ENCODE results near the gene ATP5F1D. TPM values are rescaled to one million over a fixed set of nuclear protein-coding genes. Genes with fewer than 3 reads are reported as not detected.

Gene ATP5F1D
- total RNA-seq, 2 donors from 2014 or later: 144 to 159 TPM

- Histone ChIP-seq H3K27me3 (ENCODE audit: control insufficient read depth, insufficient read depth, low read length, poor library complexity, severe bottlenecking) (no peaks in the 10 kb centered on the region), H3K9me3 (ENCODE audit: control insufficient read depth, low read length) (no peaks in the 10 kb centered on the region), H3K27ac (ENCODE audit: low read depth, low read length) (peak within 1 kb of the TSS; percentile 99), H3K4me3 (ENCODE audit: low read length) (peak within 1 kb of the TSS; percentile 87), H3K4me1 (ENCODE audit: control insufficient read depth, insufficient read depth, low read length) (peaks cover 13% of the 10 kb centered on the region), H3K9ac (ENCODE audit: extremely low read depth, low read length, poor library complexity, severe bottlenecking) (peak within 1 kb of the TSS; percentile 77), H3K36me3 (ENCODE audit: control insufficient read depth, insufficient read depth, low read length) (peaks cover 58% of the 10 kb centered on the region)
- peak within 1 kb of the TSS; percentile 94 for H3K27ac Mint-ChIP-seq
- peaks cover 61% of the 10 kb centered on the region for H3K36me3 Mint-ChIP-seq (ENCODE audit: low read depth)
- no peaks in the 10 kb centered on the region for H3K27me3 Mint-ChIP-seq (ENCODE audit: insufficient read depth)
- 0% methylated on average over 19 to 92 of the region's 98 CpGs for WGBS, 2 experiments (ENCODE audit: insufficient coverage in 1 of 2, insufficient read length in 1 of 2)
- no peak for TF ChIP-seq CTCF (conservative IDR thresholded peaks at IDR 0.05)
- H3K4me3 Mint-ChIP-seq: peak within 1 kb of the TSS; percentile 60
- H3K4me1 Mint-ChIP-seq: peaks cover 21% of the 10 kb centered on the region
- DNase-seq: peak; percentile 99
- H3K9me3 Mint-ChIP-seq: no peaks in the 10 kb centered on the region
These were observed 33.9 kb downstream of the ATP5F1D start, which contains the start of gene FAM174C for GRCh38 chr19:1275260-1275975. FAM174C (plus strand) TSS chr19:1275530; CDS start chr19:1275550, 20 bp downstream.

GRCh38 chr19:1275976-1276627, 34.6 kb downstream of the ATP5F1D start:
- H3K27ac ChIP-seq (ENCODE audit: low read depth, low read length): peak overlapping the region; percentile 63
- no peaks in the 10 kb centered on the region for H3K27me3 ChIP-seq (ENCODE audit: control insufficient read depth, insufficient read depth, low read length, poor library complexity, severe bottlenecking)
- H3K9ac ChIP-seq (ENCODE audit: extremely low read depth, low read length, poor library complexity, severe bottlenecking): peak overlapping the region; percentile 69
- H3K4me3 ChIP-seq (ENCODE audit: low read length): peak overlapping the region; percentile 87
- H3K36me3 ChIP-seq (ENCODE audit: control insufficient read depth, insufficient read depth, low read length): peaks cover 51% of the 10 kb centered on the region
- H3K27me3 Mint-ChIP-seq (ENCODE audit: insufficient read depth): no peaks in the 10 kb centered on the region
- peak overlapping the region; percentile 88 for H3K27ac Mint-ChIP-seq
- DNase-seq: no peak
- TF ChIP-seq CTCF (conservative IDR thresholded peaks at IDR 0.05): no peak
- H3K9me3 Mint-ChIP-seq: no peaks in the 10 kb centered on the region
- 19 to 28% methylated on average over 25 to 43 of the region's 43 CpGs for WGBS, 2 experiments (ENCODE audit: insufficient coverage in 1 of 2, insufficient read length in 1 of 2)
- peak overlapping the region; percentile 60 for H3K4me3 Mint-ChIP-seq
- peaks cover 54% of the 10 kb centered on the region for H3K36me3 Mint-ChIP-seq (ENCODE audit: low read depth)
- peaks cover 18% of the 10 kb centered on the region for H3K4me1 Mint-ChIP-seq
- peaks cover 13% of the 10 kb centered on the region for H3K4me1 ChIP-seq (ENCODE audit: control insufficient read depth, insufficient read depth, low read length)
- no peaks in the 10 kb centered on the region for H3K9me3 ChIP-seq (ENCODE audit: control insufficient read depth, low read length)

- Mint-ChIP-seq H3K36me3 (ENCODE audit: low read depth) (peaks cover 49% of the 10 kb centered on the region), H3K27ac (peak overlapping the region; percentile 71), H3K4me1 (peaks cover 18% of the 10 kb centered on the region), H3K4me3 (peak overlapping the region; percentile 60), H3K27me3 (ENCODE audit: insufficient read depth) (no peaks in the 10 kb centered on the region), H3K9me3 (no peaks in the 10 kb centered on the region)
- no peaks in the 10 kb centered on the region for H3K27me3 ChIP-seq (ENCODE audit: control insufficient read depth, insufficient read depth, low read length, poor library complexity, severe bottlenecking)
- H3K4me1 ChIP-seq (ENCODE audit: control insufficient read depth, insufficient read depth, low read length): peaks cover 10% of the 10 kb centered on the region
- peak overlapping the region; percentile 69 for H3K9ac ChIP-seq (ENCODE audit: extremely low read depth, low read length, poor library complexity, severe bottlenecking)
- H3K4me3 ChIP-seq (ENCODE audit: low read length): peak overlapping the region; percentile 87
- H3K36me3 ChIP-seq (ENCODE audit: control insufficient read depth, insufficient read depth, low read length): peaks cover 47% of the 10 kb centered on the region
- no peak for DNase-seq
- WGBS, 2 experiments (ENCODE audit: insufficient coverage in 1 of 2, insufficient read length in 1 of 2): 89 to 96% methylated on average over 8 to 10 of the region's 10 CpGs
- no peaks in the 10 kb centered on the region for H3K9me3 ChIP-seq (ENCODE audit: control insufficient read depth, low read length)
- no peak overlapping the region for H3K27ac ChIP-seq (ENCODE audit: low read depth, low read length)
- TF ChIP-seq CTCF (conservative IDR thresholded peaks at IDR 0.05): no peak
These were observed 35.1 kb downstream of the ATP5F1D start for GRCh38 chr19:1276628-1277022.

Data from endodermal cell (in vitro differentiated cells).